LNCaP clone FGC (cell line): ENCODE measurements around the gene SART1.
"Not testable (repeated sequence)": the region's sequence is repeated elsewhere in the genome, so short reads cannot be mapped to it uniquely, and the experiment has no call there.

Experiments used
- DNase-seq: peaks from one replicate; pipeline ENCODE4 v3.0.0-alpha.2; 2011; ENCODE audit warnings: low read depth
- H3K4me3 ChIP-seq: 2 replicates; pipeline ENCODE4 v1.5.1; 2011; ENCODE audit warnings: mild to moderate bottlenecking, low read depth, low read length, control low read depth
- CTCF ChIP-seq: IDR thresholded peaks from 2 replicates; pipeline ENCODE4 v1.5.1; 2012; ENCODE audit warnings: mild to moderate bottlenecking; ENCODE audit not compliant: control insufficient read depth, insufficient read depth; ENCODE audit errors: extremely low read depth

SART1 gene

GRCh38 chr11:65945941-65946558, 15.5 kb upstream of the SART1 start:
- no peak for TF ChIP-seq CTCF
- DNase-seq, result no peak
- H3K4me3 ChIP-seq, result no peak overlapping the region

GRCh38 chr11:65946655-65947054, 14.9 kb upstream of the SART1 start:
- no peak for TF ChIP-seq CTCF
- DNase-seq, result no peak
- H3K4me3 ChIP-seq, result no peak overlapping the region

- TF ChIP-seq CTCF, result no peak
- H3K4me3 ChIP-seq, result no peak overlapping the region
- no peak for DNase-seq
Measured at GRCh38 chr11:65947133-65947532, 14.4 kb upstream of the SART1 start.

- no peak for TF ChIP-seq CTCF
- no peak for DNase-seq
- no peak overlapping the region for H3K4me3 ChIP-seq
Measured at GRCh38 chr11:65947603-65948125, 13.9 kb upstream of the SART1 start.

GRCh38 chr11:65950711-65951110, 10.8 kb upstream of the SART1 start:
- not testable (repeated sequence) for DNase-seq, H3K4me3 ChIP-seq

- DNase-seq, H3K4me3 ChIP-seq: not testable (repeated sequence)
Measured at GRCh38 chr11:65951641-65952040, 9.9 kb upstream of the SART1 start.

- DNase-seq, result no peak
- H3K4me3 ChIP-seq, result no peak overlapping the region
- no peak for TF ChIP-seq CTCF
Measured at GRCh38 chr11:65952052-65952521, 9.4 kb upstream of the SART1 start.

GRCh38 chr11:65953471-65953870, 8.1 kb upstream of the SART1 start:
- H3K4me3 ChIP-seq, result no peak overlapping the region
- no peak for DNase-seq
- no peak for TF ChIP-seq CTCF
